ENCODE results near the gene BICD1. TPM values are rescaled to one million over a fixed set of nuclear protein-coding genes. Genes with fewer than 3 reads are reported as not detected.

BICD1 gene
- total and polyA plus RNA-seq, 2 donors (not counting 1 experiment from before 2014, with no cell fraction given) = 15.2 to 93.5 TPM

- 100% methylated on average over 1 of the region's 3 CpGs for WGBS (ENCODE audit: insufficient coverage)
- POLR2A ChIA-PET = interaction anchor here (0.5 kb wide), 1 partner anchor 196 kb away, joined by 4 read pairs; no protein-coding TSS in a partner anchor
- no peaks in the 10 kb centered on the region for H3K4me1 Mint-ChIP-seq
These were observed 126.9 kb downstream of the BICD1 start for GRCh38 chr12:32233568-32233967.

GRCh38 chr12:32235251-32235650 is 128.6 kb downstream of the BICD1 start:
- TF ChIP-seq EZH2 (IDR thresholded peaks at IDR 0.05; ENCODE audit: borderline replicate concordance, insufficient read depth, low read depth, low read length, poor library complexity, severe bottlenecking) (no peak), CTCF (IDR thresholded peaks at IDR 0.05) (no peak)
- H2AFZ ChIP-seq (ENCODE audit: insufficient read depth, low read depth, low read length, poor library complexity, severe bottlenecking) = no peak overlapping the region
- CTCF ChIA-PET = no interaction called here
- H3K27me3 ChIP-seq (replicated peaks in 1 of 4; ENCODE audit: control extremely low read depth in 1 of 4, control insufficient read depth in 3 of 4, insufficient read depth in 4 of 4, low read length in 3 of 4) = no peaks in the 10 kb centered on the region
- H3K27ac ChIP-seq (ENCODE audit: low read length in 2 of 2) = no peak overlapping the region
- no peak overlapping the region for H3K9ac ChIP-seq (ENCODE audit: low read length)
- H3K36me3 ChIP-seq (replicated peaks in 1 of 2; ENCODE audit: control extremely low read depth in 1 of 2, control insufficient read depth in 1 of 2, extremely low read depth in 1 of 2, insufficient read depth in 2 of 2, low read length in 1 of 2) = peaks cover 0 to 3% of the 10 kb centered on the region in 2 experiments
- Mint-ChIP-seq H3K4me3 (no peak overlapping the region), H3K27ac (no peak overlapping the region), H3K9me3 (ENCODE audit: insufficient read depth) (peaks cover 15% of the 10 kb centered on the region), H3K4me1 (no peaks in the 10 kb centered on the region), H3K27me3 (no peaks in the 10 kb centered on the region)
- no peak for ATAC-seq (ENCODE audit: low read depth)
- H3K9me3 ChIP-seq (ENCODE audit: control extremely low read depth in 1 of 3, control insufficient read depth in 2 of 3, insufficient read depth in 1 of 3, low read length in 2 of 3) = peaks cover 1 to 7% (median 6%) of the 10 kb centered on the region in 3 donors
- no CpG with 5 or more reads among the region's 2 CpGs for WGBS (ENCODE audit: insufficient coverage)
- H3K79me2 ChIP-seq (ENCODE audit: control insufficient read depth, insufficient read depth, low read length) = no peaks in the 10 kb centered on the region
- no peak overlapping the region for H3K4me2 ChIP-seq (replicated peaks; ENCODE audit: low read depth, low read length, poor library complexity, severe bottlenecking)
- no peaks in the 10 kb centered on the region for H4K20me1 ChIP-seq (ENCODE audit: control insufficient read depth, insufficient read depth, low read length, poor library complexity, severe bottlenecking)
- DNase-seq = no peak
- H3K4me1 ChIP-seq (ENCODE audit: control insufficient read depth in 2 of 2, insufficient read depth in 2 of 2, low read length in 2 of 2) = peaks cover 0 to 5% of the 10 kb centered on the region in 2 donors
- intact Hi-C loops (cut with micrococcal nuclease) = no loop called here
- POLR2A ChIA-PET = no interaction called here
- H3K4me3 ChIP-seq (ENCODE audit: control extremely low read depth in 1 of 5, extremely low read depth in 1 of 5, insufficient read depth in 1 of 5, low read depth in 2 of 5, low read length in 4 of 5) = no peak overlapping the region

More at GRCh38 chr12:32233568-32233967, 126.9 kb downstream of the BICD1 start:
- no peak overlapping the region for H3K4me2 ChIP-seq (replicated peaks; ENCODE audit: low read depth, low read length, poor library complexity, severe bottlenecking)
- H4K20me1 ChIP-seq (ENCODE audit: control insufficient read depth, insufficient read depth, low read length, poor library complexity, severe bottlenecking) = no peaks in the 10 kb centered on the region
- no peak overlapping the region for H3K4me3 ChIP-seq (ENCODE audit: control extremely low read depth in 1 of 5, extremely low read depth in 1 of 5, insufficient read depth in 1 of 5, low read depth in 2 of 5, low read length in 4 of 5)
- H3K27me3 ChIP-seq (replicated peaks in 1 of 4; ENCODE audit: control extremely low read depth in 1 of 4, control insufficient read depth in 3 of 4, insufficient read depth in 4 of 4, low read length in 3 of 4) = no peaks in the 10 kb centered on the region
- CTCF ChIA-PET = no interaction called here
- intact Hi-C loops (cut with micrococcal nuclease) = no loop called here
- ATAC-seq (ENCODE audit: low read depth) (no peak), DNase-seq (no peak)
- H3K4me1 ChIP-seq (ENCODE audit: control insufficient read depth in 2 of 2, insufficient read depth in 2 of 2, low read length in 2 of 2) = peaks cover 0 to 5% of the 10 kb centered on the region in 2 donors
- peaks cover 15% of the 10 kb centered on the region for H3K9me3 Mint-ChIP-seq (ENCODE audit: insufficient read depth)
- H3K36me3 ChIP-seq (replicated peaks in 1 of 2; ENCODE audit: control extremely low read depth in 1 of 2, control insufficient read depth in 1 of 2, extremely low read depth in 1 of 2, insufficient read depth in 2 of 2, low read length in 1 of 2) = peaks cover 0 to 2% of the 10 kb centered on the region in 2 experiments
- TF ChIP-seq EZH2 (IDR thresholded peaks at IDR 0.05; ENCODE audit: borderline replicate concordance, insufficient read depth, low read depth, low read length, poor library complexity, severe bottlenecking) (no peak), CTCF (IDR thresholded peaks at IDR 0.05) (no peak)
- H3K27ac ChIP-seq (ENCODE audit: low read length in 2 of 2) = no peak overlapping the region
- no peaks in the 10 kb centered on the region for H3K79me2 ChIP-seq (ENCODE audit: control insufficient read depth, insufficient read depth, low read length)
- H3K9me3 ChIP-seq (ENCODE audit: control extremely low read depth in 1 of 3, control insufficient read depth in 2 of 3, insufficient read depth in 1 of 3, low read length in 2 of 3) = peaks cover 1 to 7% (median 6%) of the 10 kb centered on the region in 3 donors
- H3K4me3 Mint-ChIP-seq = no peak overlapping the region
- H2AFZ ChIP-seq (ENCODE audit: insufficient read depth, low read depth, low read length, poor library complexity, severe bottlenecking) = no peak overlapping the region
- H3K27ac Mint-ChIP-seq = no peak overlapping the region
- H3K27me3 Mint-ChIP-seq = no peaks in the 10 kb centered on the region
- no peak overlapping the region for H3K9ac ChIP-seq (ENCODE audit: low read length)
